Stimulated activated CD4-positive, alpha-beta T cell treated with anti-CD3 and anti-CD28 coated beads, Interleukin-1b, Interleukin-23, amount 100 ng/mL, for 24 hours (primary cell): ENCODE measurements around the gene DISC1.
"Not testable (repeated sequence)": the region's sequence is repeated elsewhere in the genome, so short reads cannot be mapped to it uniquely, and the experiment has no call there.

ENCODE experiments used
- DNase-seq, 4 experiments: peaks; one replicate each; pipeline ENCODE4 v3.0.0-alpha.2; 2020; ENCODE audit warnings: low read depth in 4 of 4, low spot score in 1 of 4

Gene DISC1

GRCh38 chr1:231872461-231872910 lies 245.9 kb downstream of the DISC1 start:
- DNase-seq = no peak

GRCh38 chr1:231878737-231879136 lies 252.1 kb downstream of the DISC1 start:
- DNase-seq = no peak

- DNase-seq = no peak
These were observed 252.7 kb downstream of the DISC1 start for GRCh38 chr1:231879296-231879695.

GRCh38 chr1:231882333-231882732 lies 255.7 kb downstream of the DISC1 start:
- DNase-seq = no peak

GRCh38 chr1:231882790-231883189 lies 256.2 kb downstream of the DISC1 start:
- no peak for DNase-seq

- DNase-seq = no peak
These were observed 256.8 kb downstream of the DISC1 start for GRCh38 chr1:231883382-231883781.

GRCh38 chr1:231885209-231885854 lies 258.7 kb downstream of the DISC1 start:
- DNase-seq = no peak

- DNase-seq = no peak
These were observed 260.6 kb downstream of the DISC1 start for GRCh38 chr1:231887166-231887565.

- DNase-seq = no peak
These were observed 261.3 kb downstream of the DISC1 start for GRCh38 chr1:231887866-231888265.

GRCh38 chr1:231890791-231891190 lies 264.2 kb downstream of the DISC1 start:
- DNase-seq = no peak

GRCh38 chr1:231893400-231894102 lies 267.0 kb downstream of the DISC1 start:
- no peak for DNase-seq

GRCh38 chr1:231896806-231897205 lies 270.2 kb downstream of the DISC1 start:
- DNase-seq = no peak

GRCh38 chr1:231899046-231899445 lies 272.5 kb downstream of the DISC1 start:
- DNase-seq = no peak

GRCh38 chr1:231899713-231900435 lies 273.3 kb downstream of the DISC1 start:
- DNase-seq = no peak

- DNase-seq = no peak
These were observed 277.0 kb downstream of the DISC1 start for GRCh38 chr1:231903586-231904081.

- DNase-seq = not testable (repeated sequence)
These were observed 280.7 kb downstream of the DISC1 start for GRCh38 chr1:231907310-231907709.

- DNase-seq = no peak
These were observed 286.9 kb downstream of the DISC1 start for GRCh38 chr1:231913493-231913892.

- DNase-seq = no peak
These were observed 291.8 kb downstream of the DISC1 start for GRCh38 chr1:231918239-231919015.

- no peak for DNase-seq
These were observed 292.8 kb downstream of the DISC1 start for GRCh38 chr1:231919239-231919885.

- DNase-seq = no peak
These were observed 293.3 kb downstream of the DISC1 start for GRCh38 chr1:231919886-231920285.
